Non-pigmented ciliary epithelial cell (primary cell): ENCODE results near the gene ROR2.
"Not testable (repeated sequence)": the region's sequence is repeated elsewhere in the genome, so short reads cannot be mapped to it uniquely, and the experiment has no call there.

Experiments used
- DNase-seq: peaks from one replicate; pipeline ENCODE4 v3.0.0-alpha.2; 2010; ENCODE audit warnings: low read depth

The ROR2 gene

GRCh38 chr9:91923145-91923544 is 26.9 kb downstream of the ROR2 start:
- DNase-seq, result no peak

DNA sequence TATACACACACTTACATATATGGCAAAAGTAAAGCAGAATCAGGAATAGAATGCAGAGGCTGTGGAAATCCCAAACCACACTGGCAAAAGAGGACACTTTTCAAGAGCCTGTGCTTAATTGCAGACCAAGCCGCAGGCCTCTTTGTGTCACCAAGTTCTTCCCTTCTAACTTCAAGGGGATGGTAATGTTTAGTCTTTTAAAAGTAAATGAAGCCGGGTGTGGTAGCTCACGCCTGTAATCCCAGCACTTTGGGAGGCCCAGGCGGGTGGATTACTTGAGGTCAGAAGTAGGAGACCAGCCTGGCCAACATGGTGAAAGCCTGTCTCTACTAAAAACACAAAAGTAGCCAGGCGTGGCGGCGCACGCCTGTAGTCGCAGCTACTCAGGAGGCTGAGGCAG is 28.7 kb downstream of the ROR2 start:
- DNase-seq, result no peak

DNA sequence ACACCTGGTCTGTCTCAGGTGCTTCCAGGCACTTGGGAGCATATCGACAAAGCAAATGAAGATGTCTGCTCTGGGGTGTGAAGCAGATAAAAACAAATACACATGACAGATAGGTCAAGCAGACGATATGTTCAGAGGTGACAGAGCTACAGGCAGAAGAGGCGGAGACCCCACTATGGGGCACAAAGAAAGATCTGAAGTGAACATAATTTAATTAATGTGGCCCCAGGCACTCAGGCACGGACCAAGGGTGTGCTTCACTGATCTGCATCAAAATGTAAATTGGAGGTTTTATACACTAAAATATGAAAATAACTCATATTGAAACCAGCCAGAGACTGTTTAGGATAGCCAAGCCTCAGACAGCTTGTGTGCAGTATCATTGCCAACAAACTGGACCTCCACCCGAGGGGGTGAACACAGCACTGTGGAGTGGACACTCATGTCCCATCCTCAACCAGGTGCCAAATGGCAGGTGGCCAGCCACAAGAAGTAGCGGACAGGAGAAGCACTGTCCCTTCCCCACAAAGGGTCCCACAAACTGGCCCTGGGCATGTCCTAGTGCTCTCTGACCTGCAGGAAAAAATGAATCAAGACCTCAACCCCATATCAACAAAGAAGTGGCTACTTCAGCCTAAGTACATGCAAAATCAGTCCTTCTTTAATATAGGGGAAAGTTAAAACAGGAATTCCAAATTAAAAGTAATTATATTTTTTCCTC is 29.2 kb downstream of the ROR2 start:
- DNase-seq, result no peak

GRCh38 chr9:91919621-91920020 is 30.4 kb downstream of the ROR2 start:
- DNase-seq, result no peak

DNA sequence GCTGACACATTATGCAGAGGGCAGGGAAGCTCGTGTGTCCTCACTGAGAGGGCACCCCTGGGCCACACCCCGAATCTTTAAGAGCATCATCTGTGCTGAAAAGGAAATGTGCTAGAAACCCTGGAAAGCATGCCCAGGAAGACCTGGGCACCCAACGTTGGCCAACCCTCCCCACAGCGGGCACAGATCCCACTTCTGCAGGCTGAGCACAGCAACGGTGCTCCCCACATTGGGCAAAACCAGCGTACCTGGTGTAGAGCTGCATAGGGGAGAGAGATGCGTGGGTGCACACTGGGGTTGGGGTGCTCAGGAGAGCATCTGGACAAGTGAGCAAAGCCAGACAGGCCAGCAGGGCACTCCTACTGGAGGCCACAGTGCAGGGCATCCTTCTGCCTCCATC is 32.6 kb downstream of the ROR2 start:
- DNase-seq, result no peak

GRCh38 chr9:91915524-91916263 is 34.3 kb downstream of the ROR2 start:
- DNase-seq, result no peak

- DNase-seq, result no peak
Measured at GRCh38 chr9:91914937-91915336, 35.1 kb downstream of the ROR2 start.

- DNase-seq, result no peak
Measured at GRCh38 chr9:91914404-91914803, 35.6 kb downstream of the ROR2 start.

- DNase-seq, result no peak
Measured at GRCh38 chr9:91913986-91914385, 36.0 kb downstream of the ROR2 start.

GRCh38 chr9:91913096-91913495 is 36.9 kb downstream of the ROR2 start:
- DNase-seq, result no peak

GRCh38 chr9:91911657-91912056 is 38.4 kb downstream of the ROR2 start:
- DNase-seq, result no peak

DNA sequence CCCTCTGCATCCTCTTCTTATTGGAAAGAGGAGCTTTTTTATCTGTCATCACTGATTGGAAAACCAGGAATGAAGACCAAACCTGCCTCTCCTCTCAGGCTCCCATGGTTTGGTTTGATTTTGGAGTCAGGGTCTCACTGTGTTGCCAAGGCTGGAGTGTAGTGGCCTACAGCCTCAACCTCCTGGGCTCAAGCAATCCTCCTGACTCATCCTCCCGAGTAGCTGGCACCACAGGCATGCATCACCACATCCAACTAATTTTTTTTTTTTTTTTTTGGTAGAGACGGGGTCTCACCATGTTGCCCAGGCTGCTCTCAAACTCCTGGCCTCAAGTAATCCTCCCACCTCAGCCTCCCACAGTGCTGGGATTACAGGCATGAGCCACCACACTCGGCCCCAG is 40.8 kb downstream of the ROR2 start:
- not testable (repeated sequence) for DNase-seq

GRCh38 chr9:91908746-91909145 is 41.3 kb downstream of the ROR2 start:
- DNase-seq, result no peak

DNA sequence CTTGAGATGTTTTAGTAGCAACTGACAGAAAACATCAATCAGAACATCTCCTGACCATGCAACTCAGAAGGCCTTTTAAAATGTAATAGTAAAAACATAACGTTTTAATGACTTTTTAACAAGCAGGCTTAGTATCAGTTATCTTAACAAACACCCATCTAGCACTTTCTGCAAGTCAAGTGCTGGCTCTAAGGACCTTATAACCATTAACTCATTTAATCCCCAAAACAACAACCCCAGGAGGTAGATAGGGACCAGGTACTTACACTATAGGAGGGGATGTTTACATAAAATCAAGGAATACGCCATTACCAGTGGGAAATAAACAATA is 41.8 kb downstream of the ROR2 start:
- DNase-seq, result no peak

DNA sequence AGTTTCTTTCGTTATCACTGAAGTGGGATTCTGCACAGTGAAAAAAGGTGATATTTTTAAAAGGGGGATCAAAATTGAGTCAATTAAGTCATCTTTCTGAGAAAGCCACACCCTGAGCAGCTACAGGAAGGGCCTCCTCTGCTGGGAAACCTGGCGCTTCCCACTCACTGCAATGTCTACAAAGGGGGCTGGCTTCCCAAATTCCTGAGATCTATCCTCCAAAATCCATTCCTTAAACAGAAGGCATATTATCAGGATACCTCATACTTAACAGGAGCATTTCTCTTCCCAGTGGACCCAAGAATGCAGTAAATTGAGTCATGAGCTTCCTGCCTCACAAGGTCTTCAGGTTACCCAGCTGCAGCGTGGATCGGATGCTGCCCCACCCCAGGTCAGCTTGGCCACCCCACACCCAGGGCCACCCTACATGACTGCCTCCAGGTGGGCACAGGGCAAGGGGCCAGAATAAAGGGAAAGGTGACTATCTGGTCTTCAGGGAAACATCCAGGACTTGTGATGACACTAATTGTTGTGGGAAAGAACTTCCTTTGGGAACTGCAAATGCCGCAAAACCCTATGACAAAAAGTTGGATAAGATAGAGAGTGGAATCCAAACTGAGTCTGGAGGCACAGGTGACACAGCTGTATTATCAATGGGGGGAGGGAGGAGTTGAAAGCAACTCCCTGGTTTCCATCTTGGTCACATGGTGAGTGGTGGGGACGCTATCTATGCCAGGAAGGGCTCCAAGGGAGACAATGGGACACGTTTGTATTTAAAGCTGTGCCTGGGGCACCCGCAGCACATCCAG is 42.3 kb downstream of the ROR2 start:
- no peak for DNase-seq

DNA sequence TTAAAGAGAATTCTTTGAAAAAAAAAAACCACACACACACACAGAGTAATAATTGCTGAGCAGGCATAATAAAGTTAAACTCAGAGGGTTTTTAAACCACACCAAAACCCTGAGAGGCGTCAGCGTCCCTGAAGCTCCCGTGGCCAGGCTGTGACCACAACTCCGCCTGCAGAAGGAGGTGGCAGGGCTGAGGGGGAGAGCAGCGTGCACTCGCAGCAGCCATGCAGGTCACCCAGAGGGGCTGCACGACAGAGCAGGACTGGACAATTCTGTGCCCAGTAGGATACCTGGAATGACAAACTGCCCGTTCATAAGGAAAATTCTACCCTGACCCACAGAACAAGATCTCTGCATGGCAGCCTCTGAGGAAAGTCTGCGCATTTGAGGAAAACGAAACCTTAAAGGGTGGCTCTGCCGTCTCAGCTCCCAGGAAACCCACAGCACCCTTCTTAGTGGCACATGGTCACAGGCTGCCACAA is 44.0 kb downstream of the ROR2 start:
- no peak for DNase-seq

DNA sequence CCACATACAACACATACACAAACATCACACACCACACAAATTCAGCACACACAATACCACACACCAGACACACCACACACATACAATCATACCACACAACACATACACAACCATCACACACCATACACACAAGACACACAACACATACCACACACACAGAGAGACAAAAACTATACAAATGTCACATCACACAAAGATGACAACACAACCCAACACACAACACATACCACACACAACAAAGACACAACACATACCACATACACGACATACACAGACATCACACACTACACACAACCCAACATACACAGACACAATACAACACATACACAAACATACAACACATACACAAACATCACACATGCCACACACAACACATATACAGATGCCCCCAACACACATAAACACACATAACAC is 44.8 kb downstream of the ROR2 start:
- DNase-seq, result no peak

- no peak for DNase-seq
Measured at GRCh38 chr9:91904588-91905236, 45.3 kb downstream of the ROR2 start.

DNA sequence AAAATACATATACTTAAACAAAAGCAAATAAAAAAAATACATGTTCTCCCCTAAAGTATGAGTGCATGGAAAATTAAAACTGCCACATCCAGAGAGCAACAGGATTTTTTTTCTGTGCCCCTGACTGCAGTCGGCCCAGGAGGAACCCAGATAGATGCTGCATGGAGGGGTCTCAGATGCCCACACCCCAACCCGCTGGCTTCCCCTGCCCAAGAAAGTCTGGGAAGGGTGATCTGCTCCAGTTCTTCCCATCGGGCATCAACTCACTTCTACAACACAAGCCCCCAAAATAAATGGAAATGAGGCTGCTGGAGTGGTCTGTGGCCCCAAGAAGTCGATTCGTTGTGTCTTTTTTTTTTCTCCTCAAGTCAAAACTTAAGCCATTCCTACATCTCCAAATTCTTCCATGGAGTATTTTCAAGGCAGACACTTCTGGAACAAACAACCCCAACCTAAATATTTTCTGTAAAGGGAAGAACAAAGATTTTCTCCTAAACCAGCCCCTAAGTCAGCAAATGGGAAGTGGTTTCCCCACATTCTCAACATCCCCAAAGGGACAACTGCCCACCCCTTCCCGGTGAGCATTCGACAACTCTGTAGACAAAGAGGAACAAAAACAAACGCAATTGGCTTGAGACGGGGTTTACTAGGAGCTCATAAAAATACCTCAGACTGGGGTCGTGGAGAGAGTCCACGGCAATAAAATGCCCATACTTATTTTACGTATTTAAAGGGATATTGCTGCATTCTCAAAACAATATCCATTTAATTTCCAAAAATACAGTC is 46.7 kb downstream of the ROR2 start:
- DNase-seq, result no peak

DNA sequence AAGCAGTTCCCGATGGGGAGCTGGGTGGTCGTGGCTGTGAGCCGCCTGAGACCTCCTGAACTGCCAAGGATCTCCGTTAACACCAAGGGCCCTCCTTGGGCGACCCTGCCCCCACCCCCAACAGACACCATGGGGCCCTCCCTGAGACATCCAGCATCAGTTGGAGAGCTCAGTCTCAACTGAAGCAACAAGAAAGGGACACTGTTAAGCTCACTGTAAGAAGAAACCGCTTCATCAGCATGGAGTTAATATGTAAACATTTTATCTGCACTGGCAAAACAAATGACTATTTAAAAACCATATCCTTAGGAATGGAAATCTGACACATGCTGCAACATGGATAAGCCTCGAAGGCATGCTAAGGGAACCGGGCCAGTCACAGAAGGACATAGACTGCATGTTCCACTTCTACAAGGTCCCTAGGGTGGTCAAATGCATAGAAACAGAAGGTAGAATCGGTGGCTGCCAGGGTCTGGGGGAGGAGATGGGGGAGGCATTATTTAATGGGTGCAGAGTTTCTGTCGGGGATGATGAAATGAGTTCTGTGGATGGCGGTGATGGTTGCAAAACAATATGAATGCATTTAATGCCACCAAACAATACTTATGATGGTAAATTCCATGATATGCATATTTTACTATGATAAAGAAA is 47.4 kb downstream of the ROR2 start:
- no peak for DNase-seq

DNA sequence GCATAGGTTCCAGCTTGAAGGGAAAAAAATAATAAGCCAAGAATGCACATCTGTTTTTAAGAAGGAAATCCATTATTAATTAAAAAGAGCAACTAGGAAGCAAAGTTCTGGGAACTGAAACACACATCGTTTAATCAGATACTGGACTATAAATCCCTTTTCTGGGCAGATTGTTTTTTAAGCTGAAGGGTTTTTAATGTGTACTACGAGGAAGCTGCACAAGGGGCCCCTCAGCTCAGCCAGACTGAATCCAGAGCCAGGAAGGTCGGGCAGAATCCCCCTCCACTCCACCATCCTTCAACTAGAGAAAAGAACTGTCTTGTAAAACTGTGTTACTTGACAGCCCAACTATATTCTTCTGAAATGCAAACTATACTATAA is 49.2 kb downstream of the ROR2 start:
- DNase-seq, result no peak
